ENCODE measurements around the gene SLC29A1.

- no peak for TF ChIP-seq CTCF (IDR thresholded peaks at IDR 0.05; ENCODE audit: low read depth, low read length)
- TF ChIP-seq EZH2phosphoT487 (IDR thresholded peaks at IDR 0.05; ENCODE audit: low read depth): no peak
Measured at GRCh38 chr6:44260451-44261297, 37.3 kb downstream of the SLC29A1 start.
